GM12864 (cell line): ENCODE data around the gene USP30.
"Not testable (repeated sequence)": the region's sequence is repeated elsewhere in the genome, so short reads cannot be mapped to it uniquely, and the experiment has no call there.

ENCODE experiments used
- DNase-seq: peaks from one replicate; pipeline ENCODE4 v3.0.0-alpha.2; 2011; ENCODE audit warnings: low read depth
- H3K4me3 ChIP-seq: 2 replicates; pipeline ENCODE4 v1.5.1; 2011; ENCODE audit warnings: mild to moderate bottlenecking, low read depth, low read length, control low read depth
- CTCF ChIP-seq: IDR thresholded peaks from 2 replicates; pipeline ENCODE4 v1.5.1; 2011; ENCODE audit warnings: low read depth, mild to moderate bottlenecking, moderate library complexity, low read length, control low read depth, inconsistent platforms; ENCODE audit errors: missing control alignments

USP30 gene

GRCh38 chr12:109036975-109037374 lies 15.4 kb upstream of the USP30 start:
- TF ChIP-seq CTCF = no peak
- DNase-seq = no peak
- H3K4me3 ChIP-seq = no peak overlapping the region

GRCh38 chr12:109044241-109044640 lies 8.1 kb upstream of the USP30 start:
- H3K4me3 ChIP-seq = no peak overlapping the region
- TF ChIP-seq CTCF = no peak
- no peak for DNase-seq

- DNase-seq = no peak
- no peak overlapping the region for H3K4me3 ChIP-seq
- no peak for TF ChIP-seq CTCF
Measured at GRCh38 chr12:109047081-109047805, 5.1 kb upstream of the USP30 start.

- not testable (repeated sequence) for DNase-seq, H3K4me3 ChIP-seq
Measured at GRCh38 chr12:109048706-109049105, 3.7 kb upstream of the USP30 start.

- not testable (repeated sequence) for H3K4me3 ChIP-seq, DNase-seq
Measured at GRCh38 chr12:109049794-109050193, 2.6 kb upstream of the USP30 start.

- TF ChIP-seq CTCF = no peak
- peak overlapping the region; percentile 74 for H3K4me3 ChIP-seq
- no peak for DNase-seq
Measured at GRCh38 chr12:109052097-109052413, 321 bp upstream of the USP30 start.

GRCh38 chr12:109053382-109054123 lies 1.2 kb downstream of the USP30 start:
- no peak for TF ChIP-seq CTCF
- H3K4me3 ChIP-seq = peak overlapping the region; percentile 74
- peak; percentile 34 for DNase-seq

GRCh38 chr12:109054124-109054513 lies 1.7 kb downstream of the USP30 start:
- DNase-seq = not testable (repeated sequence)
- H3K4me3 ChIP-seq = peak overlapping the region; percentile 74
